GM19324 (cell line): Measurements from ENCODE around the gene GLI2.

ENCODE experiments used
- ATAC-seq: cut with Tn5 transposase; IDR thresholded peaks from one replicate; pipeline ENCODE4 v1.9.1; 2021; ENCODE audit warnings: mild to moderate bottlenecking, moderate library complexity; ENCODE audit not compliant: unreplicated experiment, low FRiP score

Gene GLI2

GRCh38 chr2:120750488-120751210, 15.0 kb downstream of the GLI2 start:
- no peak for ATAC-seq

DNA sequence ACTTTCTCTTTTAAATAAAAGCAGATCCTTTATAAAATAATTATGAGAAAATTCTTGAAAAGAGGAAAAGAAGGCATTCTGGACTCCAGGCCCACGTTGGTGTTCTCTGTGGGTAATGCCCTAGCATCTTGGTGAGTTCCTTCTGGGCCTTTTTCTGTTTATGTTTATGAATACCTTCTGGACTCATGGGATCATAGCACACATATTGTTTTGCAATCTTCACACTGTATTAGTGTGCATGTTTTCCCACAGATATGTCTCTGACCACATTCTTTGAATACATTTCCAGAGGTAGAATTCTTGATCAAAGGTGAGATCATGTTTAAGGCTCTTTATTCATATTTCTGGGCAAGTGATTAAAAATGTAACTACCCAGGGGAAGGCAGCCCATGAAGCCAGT, 15.9 kb downstream of the GLI2 start:
- ATAC-seq = no peak

DNA sequence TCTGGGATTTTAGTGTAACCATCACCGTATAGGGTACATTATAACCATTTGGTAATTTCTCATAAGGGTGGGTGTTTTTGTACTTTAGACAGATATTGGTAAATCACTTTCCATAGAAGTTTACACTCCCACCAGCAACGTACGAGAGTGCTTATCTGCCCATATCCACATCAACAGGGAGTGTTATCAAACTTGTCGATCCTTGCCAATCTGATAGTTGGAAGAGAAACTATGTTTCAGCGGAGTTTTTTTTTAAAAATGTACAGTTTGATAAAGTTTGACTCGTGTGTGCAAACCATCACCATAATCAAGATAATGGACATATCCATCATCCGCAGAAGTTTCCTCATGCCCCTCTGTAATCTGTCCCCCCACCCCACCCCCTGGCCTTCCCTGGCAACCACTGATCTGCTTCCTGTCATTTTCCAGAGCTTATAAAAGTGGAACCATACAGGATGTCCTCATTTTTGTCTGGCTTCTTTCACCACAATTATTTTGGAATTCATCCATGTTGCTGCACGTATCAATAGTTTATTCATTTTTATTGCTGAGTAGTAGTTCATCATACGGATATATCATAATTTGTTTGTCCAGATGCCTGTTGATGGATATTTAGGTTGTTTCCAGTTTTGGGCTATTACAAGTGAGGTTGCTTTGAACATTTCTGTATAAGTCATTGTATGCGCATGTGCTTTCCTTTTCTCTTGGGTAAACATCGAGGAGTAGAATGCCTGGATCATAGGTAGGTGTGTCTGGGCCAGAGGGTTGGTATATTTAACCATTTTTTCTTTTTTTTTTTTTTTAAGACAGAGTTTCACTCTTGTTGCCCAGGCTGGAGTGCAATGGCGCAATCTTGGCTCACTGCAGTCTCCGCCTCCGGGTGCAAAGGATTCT, 18.6 kb downstream of the GLI2 start:
- ATAC-seq = no peak

DNA sequence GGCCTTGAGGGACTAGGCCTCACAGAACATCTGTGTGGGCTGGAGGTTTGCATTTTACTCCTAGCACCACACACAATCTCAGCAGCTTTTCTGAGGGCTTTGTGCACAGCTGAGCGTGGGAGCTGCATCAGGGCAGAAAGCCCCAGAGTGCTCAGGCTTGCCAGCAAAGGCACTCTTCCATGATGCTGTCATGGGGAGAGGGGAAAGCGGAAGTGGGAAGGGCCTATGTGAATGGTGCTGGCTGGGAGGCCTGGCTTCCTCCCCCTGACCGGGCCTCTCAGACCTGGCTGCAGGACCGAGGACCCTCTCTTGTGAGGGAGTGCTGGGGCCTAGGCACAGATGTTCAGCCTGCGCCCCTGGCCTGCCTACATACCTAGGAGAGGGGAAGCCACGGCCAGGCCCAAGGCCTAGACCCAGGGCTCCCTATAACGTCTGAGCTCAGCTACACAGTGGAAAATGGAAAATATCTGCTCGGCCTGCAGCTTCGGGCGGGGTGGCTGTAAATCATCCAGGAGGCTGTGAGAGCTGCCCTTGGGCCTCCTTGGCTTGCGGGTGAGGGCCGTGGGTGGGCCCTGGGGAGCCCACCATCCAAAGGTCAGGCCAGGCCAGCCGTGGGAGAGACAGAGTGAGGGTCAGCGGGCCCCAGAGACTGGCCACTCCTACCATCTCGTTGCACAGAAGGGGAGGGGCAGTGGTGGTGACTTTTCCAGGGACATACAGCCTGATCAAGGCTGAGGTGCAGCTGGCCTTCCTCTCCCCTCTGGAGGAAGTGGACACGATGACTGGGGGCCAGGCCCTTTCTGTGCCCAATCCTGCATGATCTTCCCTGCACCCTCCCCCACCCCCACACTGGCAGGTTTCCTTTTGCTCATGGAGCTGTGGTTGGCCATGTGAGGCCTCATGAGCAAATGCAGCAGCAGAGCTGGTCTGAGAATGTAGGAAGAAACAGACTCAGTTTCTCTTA, 22.8 kb downstream of the GLI2 start:
- no peak for ATAC-seq

GRCh38 chr2:120759543-120760331, 24.1 kb downstream of the GLI2 start:
- ATAC-seq = no peak

DNA sequence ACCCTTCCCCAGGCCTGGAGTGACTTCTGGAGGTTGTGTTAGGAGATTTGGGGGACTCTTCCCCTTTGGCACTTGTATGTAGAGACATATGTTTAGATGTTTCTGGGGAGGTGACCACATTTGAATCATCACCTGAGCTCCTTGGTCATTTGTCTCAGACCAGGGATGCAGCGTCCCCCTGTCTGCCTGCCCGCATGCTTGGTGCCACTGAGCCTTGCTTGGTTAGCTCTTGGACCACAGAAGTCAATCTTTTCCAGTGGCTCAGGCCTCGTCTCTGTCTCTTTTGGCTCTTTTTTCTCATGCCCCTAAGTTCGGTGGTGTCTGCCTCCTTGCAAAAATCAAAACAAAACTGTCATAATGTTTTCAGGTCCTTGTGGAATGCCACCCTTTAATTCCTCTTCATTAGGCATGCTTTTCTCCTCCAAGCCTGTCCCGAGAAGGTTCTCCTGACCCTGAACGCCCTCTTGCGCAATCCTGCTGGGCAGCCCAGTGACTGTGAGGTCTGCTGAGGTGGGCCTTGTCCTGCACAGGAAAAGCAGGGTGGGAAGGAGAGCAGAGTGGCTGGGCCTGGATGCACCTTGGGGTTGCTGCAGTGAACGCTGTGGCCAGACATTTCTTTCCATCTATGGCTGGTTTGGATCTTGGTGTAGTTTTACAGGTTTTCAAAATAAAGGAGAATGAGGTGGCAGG, 24.9 kb downstream of the GLI2 start:
- ATAC-seq = no peak

GRCh38 chr2:120761164-120761861, 25.6 kb downstream of the GLI2 start:
- no peak for ATAC-seq

DNA sequence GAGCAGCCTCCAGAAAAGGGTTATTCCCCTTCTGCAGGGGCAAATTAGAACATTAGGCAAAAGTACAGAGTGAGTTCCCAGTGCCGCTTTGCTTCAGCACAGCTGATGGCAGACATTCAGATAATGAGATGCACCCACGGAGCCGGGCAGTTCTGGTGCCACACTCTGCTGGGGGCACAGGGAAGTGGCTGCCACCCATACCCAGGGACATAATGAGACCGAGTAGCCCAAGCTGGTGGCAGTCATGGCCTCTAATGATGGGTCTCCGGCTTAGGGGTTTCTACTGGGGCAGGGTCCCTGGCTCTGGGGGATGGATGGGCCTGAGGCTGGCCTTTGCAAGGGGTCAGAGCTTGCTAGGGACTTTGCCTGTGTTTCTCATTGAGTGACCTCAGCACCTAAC, 26.2 kb downstream of the GLI2 start:
- no peak for ATAC-seq

DNA sequence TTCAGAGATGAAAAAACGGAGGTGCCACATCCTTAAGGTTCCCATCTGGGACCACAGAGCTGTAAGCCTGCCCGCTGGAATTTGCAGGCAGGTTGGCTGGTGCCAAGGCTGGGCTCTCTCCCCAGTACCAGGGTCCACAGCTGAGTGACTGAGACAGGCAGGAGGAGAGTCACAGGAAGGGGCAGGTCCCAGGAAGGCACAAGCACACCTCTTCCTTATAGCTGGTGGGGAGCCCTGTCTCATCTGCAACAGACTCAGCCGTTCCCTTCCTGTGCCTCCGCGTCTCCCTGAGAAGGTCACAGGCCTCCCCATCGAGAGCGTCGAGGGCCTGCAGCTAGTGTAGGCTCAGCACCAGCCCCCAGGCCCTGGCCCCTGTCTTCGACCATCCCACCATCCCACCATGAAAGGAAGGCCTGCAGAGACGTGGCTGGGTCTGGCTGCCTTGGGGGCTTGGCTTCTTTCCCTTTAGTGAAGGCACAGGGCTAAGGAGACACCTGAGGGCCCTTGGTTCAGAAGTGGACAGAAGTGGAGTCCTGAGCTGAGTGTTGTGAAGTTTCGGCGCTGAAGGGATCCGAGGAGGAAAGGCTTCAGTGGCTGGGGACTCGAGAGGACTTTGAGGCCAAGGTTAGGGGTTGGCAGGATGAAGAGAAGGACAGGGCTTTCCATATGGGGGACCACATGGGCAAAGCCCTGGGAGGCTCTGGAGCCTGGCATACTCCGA, 26.8 kb downstream of the GLI2 start:
- ATAC-seq = no peak

GRCh38 chr2:120763508-120763907, 27.8 kb downstream of the GLI2 start:
- no peak for ATAC-seq

- no peak for ATAC-seq
Observed at GRCh38 chr2:120763931-120764330, 28.3 kb downstream of the GLI2 start.

DNA sequence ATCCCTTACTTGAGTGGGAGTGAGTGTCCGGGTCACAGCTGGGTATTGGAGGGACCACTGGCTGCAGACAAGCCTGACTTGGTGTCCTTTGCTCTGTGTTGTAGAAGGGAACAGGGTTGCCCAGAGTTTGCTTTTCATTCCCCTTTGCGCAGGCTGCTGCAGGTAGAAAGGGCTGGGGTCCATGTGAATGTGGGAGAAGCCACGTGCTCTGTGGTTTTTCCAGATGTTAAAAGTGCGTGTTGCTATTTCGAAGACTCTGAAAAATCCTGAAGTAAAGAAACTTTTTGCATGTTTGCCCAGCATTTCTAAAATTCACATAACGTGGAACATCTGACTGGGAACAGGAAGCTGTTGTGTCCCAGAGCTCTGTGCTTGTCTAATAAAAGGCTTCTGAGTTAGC, 28.8 kb downstream of the GLI2 start:
- ATAC-seq = no peak

- ATAC-seq = no peak
Observed at GRCh38 chr2:120764991-120765677, 29.5 kb downstream of the GLI2 start.

DNA sequence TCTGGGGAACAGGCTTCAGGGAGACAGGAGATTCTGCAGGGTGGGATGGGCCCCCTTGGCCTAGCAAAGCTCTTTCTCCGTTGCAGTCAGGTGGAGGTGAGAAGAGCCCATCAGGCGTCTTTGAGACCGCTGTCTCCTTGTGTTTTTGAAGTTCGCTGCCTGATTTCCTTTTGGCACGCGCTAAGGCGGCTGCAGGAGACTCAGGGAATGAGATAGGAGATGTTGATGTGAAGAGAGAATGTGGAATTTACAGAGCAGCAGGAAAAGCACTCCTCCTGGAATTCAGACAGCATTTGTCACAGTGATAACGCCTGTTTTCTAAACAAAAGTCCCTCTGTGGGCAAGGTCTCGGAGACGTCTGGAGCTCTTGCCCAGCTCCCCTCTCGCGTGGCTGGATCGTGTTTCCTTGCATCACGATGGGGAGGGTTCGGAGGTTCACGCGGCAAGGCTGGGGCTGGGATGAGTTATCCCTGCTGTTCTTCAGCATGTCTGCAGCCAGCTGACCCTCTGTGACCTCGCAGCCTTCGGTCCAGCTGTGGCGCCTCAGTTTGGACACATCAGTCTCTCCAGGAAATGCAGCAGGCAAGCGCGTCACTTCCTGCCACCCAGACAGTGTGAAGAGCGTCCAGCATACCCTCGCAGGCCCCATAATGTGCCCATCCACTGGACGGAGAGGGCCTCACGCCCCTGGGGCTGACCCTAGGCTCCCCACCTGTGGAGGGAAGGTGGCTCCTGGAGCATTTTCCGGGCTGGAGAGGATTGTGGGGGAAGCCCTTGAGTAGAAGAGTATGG, 30.2 kb downstream of the GLI2 start:
- no peak for ATAC-seq

DNA sequence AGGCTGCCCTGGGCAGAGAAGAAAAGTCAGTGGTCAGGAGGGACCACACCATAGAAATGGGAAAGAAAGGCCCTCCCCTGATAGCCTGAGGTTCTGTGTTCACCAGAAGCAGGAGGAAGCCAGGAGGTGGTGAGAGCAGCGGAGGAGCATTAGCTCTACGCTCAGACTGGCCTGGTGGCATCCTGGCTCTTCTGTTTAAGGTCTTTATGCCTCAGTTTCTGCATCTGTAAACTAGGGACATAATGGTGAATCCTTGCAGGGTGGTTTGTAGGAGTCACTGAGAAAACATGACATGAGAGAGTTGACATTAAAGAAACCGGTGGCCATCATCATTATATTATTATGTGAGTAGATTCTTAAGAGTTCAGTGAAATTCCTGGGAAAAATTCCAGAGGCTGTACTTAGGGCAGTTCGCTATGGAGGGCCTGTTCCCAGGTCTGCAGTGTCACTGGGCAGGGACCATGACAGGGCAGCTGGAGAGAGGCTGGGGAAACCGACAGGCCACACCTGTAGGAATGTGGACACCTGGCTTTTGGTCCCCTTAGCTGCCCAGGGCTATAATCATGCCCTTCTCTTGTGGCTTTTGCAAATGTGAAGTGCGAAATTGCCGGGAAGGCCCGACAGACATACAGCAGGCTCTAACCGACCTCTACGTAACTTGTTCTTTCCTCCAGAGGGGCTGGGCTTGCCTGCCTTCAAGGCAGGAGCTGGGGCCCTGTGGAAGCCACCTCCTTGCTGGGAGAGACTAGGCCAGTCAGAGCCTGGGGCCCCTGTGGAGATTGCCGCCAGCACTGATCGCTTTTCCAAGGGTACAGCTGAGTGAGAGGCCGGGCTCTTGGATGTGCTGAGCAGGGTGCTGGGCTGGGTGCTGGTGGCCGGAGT, 31.0 kb downstream of the GLI2 start:
- no peak for ATAC-seq

GRCh38 chr2:120767486-120768005, 31.9 kb downstream of the GLI2 start:
- no peak for ATAC-seq
